Stimulated activated CD8-positive, alpha-beta memory T cell treated with anti-CD3 and anti-CD28 coated beads, Interleukin-7, amount 100 ng/mL, for 1 hour (primary cell): Measurements from ENCODE around the gene KIAA1586.
"Not testable (repeated sequence)": the region's sequence is repeated elsewhere in the genome, so short reads cannot be mapped to it uniquely, and the experiment has no call there.

ENCODE experiments used
- DNase-seq, 2 donors: peaks; one replicate each; pipeline ENCODE4 v3.0.0-alpha.2; 2020; ENCODE audit warnings: low read depth in 2 of 2

Gene KIAA1586

GRCh38 chr6:57046332-57047256, at the start of gene KIAA1586:
TSS of gene KIAA1586 (plus strand) at chr6:57046693. CDS start at chr6:57046756, 63 bp downstream.
- DNase-seq, result peak; percentile 48 to 49

GRCh38 chr6:56999049-56999448, 47.4 kb upstream of the KIAA1586 start:
- DNase-seq, result no peak

- not testable (repeated sequence) for DNase-seq
Measured at GRCh38 chr6:56999748-57000147, 46.7 kb upstream of the KIAA1586 start.

- no peak for DNase-seq
Measured at GRCh38 chr6:57002197-57002596, 44.3 kb upstream of the KIAA1586 start.

- DNase-seq, result no peak
Measured at GRCh38 chr6:57004292-57004691, 42.2 kb upstream of the KIAA1586 start.

- DNase-seq, result no peak
Measured at GRCh38 chr6:57006101-57006500, 40.4 kb upstream of the KIAA1586 start.

GRCh38 chr6:57008069-57008468, 38.4 kb upstream of the KIAA1586 start:
- DNase-seq, result not testable (repeated sequence)

- DNase-seq, result no peak
Measured at GRCh38 chr6:57013521-57013926, 33.0 kb upstream of the KIAA1586 start.

GRCh38 chr6:57017069-57017468, 29.4 kb upstream of the KIAA1586 start:
- no peak for DNase-seq

- no peak for DNase-seq
Measured at GRCh38 chr6:57017841-57018240, 28.7 kb upstream of the KIAA1586 start.

GRCh38 chr6:57019434-57019833, 27.1 kb upstream of the KIAA1586 start:
- no peak for DNase-seq

- no peak for DNase-seq
Measured at GRCh38 chr6:57021086-57021720, 25.3 kb upstream of the KIAA1586 start.

GRCh38 chr6:57024321-57024720, 22.2 kb upstream of the KIAA1586 start:
- no peak for DNase-seq

- DNase-seq, result no peak
Measured at GRCh38 chr6:57024775-57025174, 21.7 kb upstream of the KIAA1586 start.

GRCh38 chr6:57026001-57026400, 20.5 kb upstream of the KIAA1586 start:
- no peak for DNase-seq

GRCh38 chr6:57027301-57027700, 19.2 kb upstream of the KIAA1586 start:
- no peak for DNase-seq

- no peak for DNase-seq
Measured at GRCh38 chr6:57029213-57029612, 17.3 kb upstream of the KIAA1586 start.

GRCh38 chr6:57033228-57033627, 13.3 kb upstream of the KIAA1586 start:
- no peak for DNase-seq

- DNase-seq, result no peak
Measured at GRCh38 chr6:57035549-57035948, 10.9 kb upstream of the KIAA1586 start.

GRCh38 chr6:57038906-57039305, 7.6 kb upstream of the KIAA1586 start:
- DNase-seq, result no peak

- DNase-seq, result no peak
Measured at GRCh38 chr6:57040011-57040410, 6.5 kb upstream of the KIAA1586 start.

- not testable (repeated sequence) for DNase-seq
Measured at GRCh38 chr6:57044061-57044460, 2.4 kb upstream of the KIAA1586 start.

GRCh38 chr6:57044568-57044967, 1.9 kb upstream of the KIAA1586 start:
- no peak for DNase-seq
